H1 (cell line): ENCODE results near the gene TIMM22. TPM values are rescaled to one million over a fixed set of nuclear protein-coding genes. Genes with fewer than 3 reads are reported as not detected.

ENCODE experiments used
- MAX ChIP-seq: IDR thresholded peaks from 2 replicates; pipeline ENCODE4 v1.6.1; 2012; ENCODE audit warnings: inconsistent platforms
- polyA plus RNA-seq, 7 experiments: library from polyadenylated mRNA; depleted of rRNA in 3 of 7; stranded (reverse) in 5 of 7; unstranded in 2 of 7; fragments of >200 nt in 5 of 7; fragments of 200-250 nt in 2 of 7; gene quantifications; 1 replicate in 5 of 7; 2 replicates in 1 of 7; 4 replicates in 1 of 7; pipeline versions ENCODE4 v1.2.1 to v1.2.3, GENCODE V29; 2011 to 2013; ENCODE audit warnings: missing spikeins in 2 of 7, mixed read lengths in 2 of 7
- total RNA-seq: library from RNA; stranded (reverse); fragmentation: NEBNext Ultra II Directional; extraction: Animal tissue kit (Norgen Biotek cat#: 25700); gene quantifications from 2 replicates; pipeline ENCODE4 v1.2.1, GENCODE V29; 2021

Gene TIMM22
- total and polyA plus RNA-seq, 2 of the 8 experiments (the other 6 are each of a cell fraction or from before 2014, with no cell fraction given), result 13.8 to 17.4 TPM

GRCh38 chr17:1011760-1012735 is 15.1 kb downstream of the TIMM22 start (continued):
- TF ChIP-seq MAX, result no peak
